GM19239 (cell line): ENCODE measurements around the gene ARHGAP15.
A peak's percentile ranks its signal among the peaks of the same experiment; 100 is the strongest.

Source experiments
- DNase-seq: peaks from one replicate; pipeline ENCODE4 v3.0.0; 2011; ENCODE audit warnings: low spot score; ENCODE audit not compliant: insufficient read length
- FAIRE-seq: peaks from 2 replicates; lab custom pipeline; 2011; peaks lifted over from hg19 to GRCh38; lab: Jason Lieb, UNC

ARHGAP15 gene

DNA sequence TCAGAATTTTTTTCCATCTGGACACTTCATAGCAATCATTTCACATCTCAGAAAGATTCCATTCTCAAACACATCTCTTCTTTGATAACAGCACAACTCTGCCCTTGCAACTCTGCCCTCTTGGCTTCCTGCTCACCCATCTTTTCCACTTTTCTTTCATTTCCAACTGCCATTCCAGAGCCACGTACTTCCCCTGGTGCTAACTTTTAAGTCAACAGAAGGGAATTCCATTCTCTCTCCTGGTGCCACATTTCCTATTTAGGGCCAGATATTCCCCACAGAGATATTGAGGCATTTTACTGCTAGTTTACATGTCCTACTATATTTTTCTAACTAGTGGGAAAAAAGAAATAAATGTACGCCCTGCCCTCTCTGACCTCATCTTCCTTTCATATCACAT is 590.2 kb downstream of the ARHGAP15 start:
- DNase-seq (no peak), FAIRE-seq (no peak)

DNA sequence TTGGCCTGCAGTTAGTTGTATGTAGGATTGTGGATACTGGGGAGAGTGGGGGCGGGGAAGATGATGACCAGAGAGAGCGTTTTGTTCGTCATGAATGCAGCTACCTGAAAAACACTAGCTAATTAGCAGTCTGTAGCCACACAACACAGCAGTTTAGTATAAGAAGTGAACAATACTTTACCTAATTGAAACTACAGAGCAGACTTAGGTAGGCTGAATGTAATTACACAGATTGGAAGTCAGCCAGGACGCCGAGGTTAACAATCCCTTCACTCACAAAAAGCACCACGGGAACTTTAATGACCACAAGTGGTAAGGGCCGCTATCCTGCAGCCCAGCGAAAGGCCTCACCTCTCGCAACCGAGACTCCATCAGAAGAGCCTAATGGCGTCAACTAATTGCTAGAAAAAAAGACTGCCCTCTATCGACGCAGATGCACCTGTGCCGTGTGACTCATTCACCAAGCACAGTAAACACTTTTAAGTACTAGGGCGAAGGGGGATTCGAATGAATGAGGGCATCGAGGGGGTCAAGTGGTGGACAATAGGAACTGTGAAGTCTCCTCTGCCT is 591.0 kb downstream of the ARHGAP15 start:
- DNase-seq (no peak), FAIRE-seq (no peak)

DNA sequence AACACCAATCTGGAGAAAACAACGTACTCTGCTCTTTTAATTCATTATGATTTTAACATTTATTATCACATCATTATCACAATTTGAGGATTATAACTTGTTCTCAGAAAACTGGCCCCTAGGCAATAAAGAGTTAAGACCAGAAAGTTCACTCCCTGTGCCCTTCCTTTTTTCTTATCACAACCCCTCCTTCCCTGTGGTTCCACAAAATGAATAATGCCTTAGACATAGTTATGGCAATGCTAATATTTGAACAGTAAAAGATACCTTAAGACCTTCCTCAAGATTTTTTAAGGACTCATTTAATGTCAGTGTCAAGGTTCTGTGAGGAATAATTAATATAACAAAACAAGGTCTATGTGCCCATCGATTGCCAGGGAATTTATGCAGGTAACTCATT is 596.2 kb downstream of the ARHGAP15 start:
- FAIRE-seq: no peak
- no peak for DNase-seq

DNA sequence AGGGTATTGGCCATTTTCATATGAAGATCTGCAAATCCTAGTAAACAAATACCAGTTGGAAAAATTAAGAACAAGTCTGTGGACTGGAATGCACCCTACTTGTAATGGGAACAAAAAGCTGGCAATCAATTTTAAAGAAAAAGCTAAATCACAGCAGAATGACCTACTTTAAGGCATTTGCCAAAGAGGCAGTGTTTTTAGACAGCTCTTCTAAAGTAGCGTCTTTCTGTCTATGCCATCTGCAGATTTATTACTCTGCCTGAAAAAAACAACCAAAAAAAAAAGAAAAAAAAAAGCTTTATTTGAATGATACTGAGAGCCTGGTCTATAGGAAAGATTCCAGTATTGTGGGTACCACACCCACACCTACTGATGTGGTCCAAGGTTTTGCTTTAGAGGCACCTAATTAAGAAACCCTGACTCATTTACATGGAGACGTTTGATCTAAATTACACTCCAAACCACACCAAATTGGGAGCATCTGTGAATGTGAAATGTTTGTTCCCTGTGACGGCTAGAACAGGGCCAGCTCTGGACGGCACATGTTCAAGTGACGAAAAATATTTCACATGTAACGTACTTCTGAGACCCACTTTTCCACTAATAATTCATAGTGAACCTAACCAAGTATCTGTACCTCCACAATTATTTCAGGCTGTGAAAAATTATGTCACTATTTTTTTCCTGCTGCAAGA is 597.1 kb downstream of the ARHGAP15 start:
- DNase-seq (no peak), FAIRE-seq (no peak)

DNA sequence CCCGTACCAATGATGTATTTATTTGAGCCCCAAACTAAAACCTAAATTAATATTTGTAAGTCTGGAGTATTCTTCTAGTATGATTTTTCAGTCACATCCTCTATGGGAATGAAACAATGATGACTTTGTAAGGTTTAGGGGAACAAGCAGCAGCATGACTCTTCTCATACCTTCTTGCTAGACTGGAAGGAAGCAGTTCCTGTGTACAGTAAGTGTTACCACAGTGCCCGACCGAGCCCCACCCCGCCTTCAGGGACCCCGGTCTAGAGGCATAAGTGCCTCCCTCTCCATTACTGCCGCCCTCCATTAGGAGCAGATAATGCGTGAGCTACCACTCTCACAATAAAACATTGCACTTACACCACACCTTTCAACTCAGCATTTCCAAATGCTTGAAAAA is 599.3 kb downstream of the ARHGAP15 start:
- no peak for FAIRE-seq

DNA sequence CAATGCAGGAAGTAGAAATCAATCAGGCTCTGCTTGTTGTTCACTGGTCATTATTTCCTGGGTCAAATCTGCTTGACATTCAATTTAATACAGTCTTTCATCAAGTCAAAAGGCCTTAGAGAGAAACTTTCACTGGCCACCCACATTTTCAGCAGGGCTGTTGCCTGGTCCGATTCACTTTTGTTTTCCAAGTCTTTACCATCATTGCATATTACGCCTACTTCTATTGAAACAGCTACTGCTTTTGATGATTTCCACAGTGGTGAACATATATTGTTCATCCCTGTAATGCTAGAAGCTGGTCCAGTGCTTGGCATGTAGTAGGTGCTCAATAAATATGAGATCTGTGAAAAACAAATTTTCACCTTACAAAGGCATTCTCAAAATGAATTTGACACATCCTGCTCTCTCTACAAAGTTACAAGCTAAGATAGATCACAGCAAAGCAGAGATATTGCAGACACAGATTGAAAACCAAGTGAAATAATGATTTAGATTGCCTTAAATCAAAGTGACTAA is 600.1 kb downstream of the ARHGAP15 start:
- FAIRE-seq: peak; percentile 80
- no peak for DNase-seq

More for the DNA sequence above, 599.3 kb downstream of the ARHGAP15 start:
- DNase-seq: no peak

DNA sequence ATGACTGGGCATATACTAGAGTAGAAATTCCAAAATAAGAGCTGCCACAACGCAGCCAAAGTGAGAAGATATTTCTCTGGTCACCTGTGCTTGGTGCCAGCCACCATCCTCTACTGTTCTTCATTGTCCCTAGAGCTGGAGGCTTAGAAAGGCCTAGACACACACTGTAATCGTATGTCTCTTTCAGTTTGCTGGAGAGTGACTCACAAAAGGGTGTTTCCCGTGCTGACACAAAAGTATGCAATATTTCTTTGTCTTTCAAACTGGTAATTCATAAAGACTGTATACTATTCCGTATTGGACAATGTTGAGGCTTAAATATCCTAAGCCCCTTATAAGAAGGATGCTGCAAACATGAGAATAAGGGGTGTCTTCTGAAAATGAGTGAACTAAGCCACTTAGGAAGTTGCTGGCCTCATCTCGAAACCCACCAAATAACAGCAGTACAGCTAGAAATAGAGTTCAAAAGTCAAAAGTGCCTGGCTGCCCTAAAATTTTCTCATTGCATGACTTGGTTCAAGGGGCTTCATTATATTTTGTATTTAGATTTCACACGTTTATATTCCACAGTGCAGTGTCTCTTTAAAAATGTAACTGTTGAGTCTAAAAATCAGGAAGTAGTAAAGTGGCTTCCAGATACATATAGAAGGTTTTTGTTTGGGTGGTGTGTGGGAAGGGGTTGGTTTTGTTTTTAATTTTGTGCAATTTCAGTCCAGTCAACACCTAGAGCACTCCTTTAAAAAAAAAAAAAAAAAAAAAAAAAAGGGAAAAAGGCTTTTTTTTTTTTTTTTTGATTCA is 601.1 kb downstream of the ARHGAP15 start:
- FAIRE-seq: no peak

DNA sequence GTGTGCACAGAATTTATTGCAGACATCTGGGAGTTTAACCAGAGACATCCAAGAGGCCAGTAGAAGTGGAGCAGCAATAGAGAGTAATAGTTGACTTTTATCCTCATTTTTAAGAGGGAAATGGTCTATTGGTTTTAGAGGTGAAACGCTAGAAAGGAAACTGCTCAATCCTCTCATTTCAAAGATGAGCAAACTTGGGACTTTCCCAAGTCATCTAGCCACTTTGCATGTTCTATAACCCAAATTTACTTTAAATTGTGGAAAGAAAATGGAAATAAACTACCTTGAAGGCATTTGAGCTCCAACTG is 601.7 kb downstream of the ARHGAP15 start:
- FAIRE-seq (peak; percentile 94), DNase-seq (no peak)

More for the DNA sequence above, 601.1 kb downstream of the ARHGAP15 start:
- DNase-seq: peak; percentile 21

DNA sequence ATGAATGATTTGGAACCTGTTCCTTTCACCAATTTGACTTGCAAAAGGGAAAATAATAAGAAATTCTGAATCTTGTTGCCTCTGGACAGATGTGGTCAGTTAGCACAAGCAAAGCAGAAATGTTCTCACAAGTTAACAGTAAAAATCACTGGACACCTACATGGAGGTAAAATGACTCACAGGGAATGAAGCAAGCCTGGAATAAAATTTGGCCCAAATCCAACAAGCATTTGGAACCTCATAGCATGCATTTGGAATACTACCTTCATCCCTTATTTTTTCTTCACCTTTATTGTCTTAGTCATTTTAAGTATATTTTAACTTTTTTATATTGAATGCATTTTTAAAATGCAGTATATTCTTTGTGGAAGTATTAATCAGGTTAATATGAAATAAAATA is 602.9 kb downstream of the ARHGAP15 start:
- DNase-seq: no peak
- FAIRE-seq: no peak

DNA sequence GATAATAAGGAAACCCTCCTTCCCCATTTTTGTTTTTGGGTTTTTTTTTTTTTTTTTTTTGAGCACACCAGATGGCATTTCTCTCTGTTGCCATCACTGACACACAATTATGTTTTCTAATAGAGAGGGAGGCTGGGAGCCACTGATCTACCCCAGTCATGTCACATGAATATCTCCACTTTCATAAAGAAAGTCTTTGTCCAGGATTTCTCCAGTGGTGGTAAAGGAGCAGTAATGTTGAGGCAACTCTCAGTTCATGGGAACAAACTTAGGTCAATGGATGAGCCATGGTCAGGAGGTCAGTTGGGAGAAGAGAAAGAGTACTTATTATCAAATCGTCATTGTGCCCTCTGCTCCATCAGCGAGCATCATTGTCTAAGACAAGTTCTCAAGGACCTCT is 603.7 kb downstream of the ARHGAP15 start:
- FAIRE-seq: no peak
- DNase-seq: no peak

DNA sequence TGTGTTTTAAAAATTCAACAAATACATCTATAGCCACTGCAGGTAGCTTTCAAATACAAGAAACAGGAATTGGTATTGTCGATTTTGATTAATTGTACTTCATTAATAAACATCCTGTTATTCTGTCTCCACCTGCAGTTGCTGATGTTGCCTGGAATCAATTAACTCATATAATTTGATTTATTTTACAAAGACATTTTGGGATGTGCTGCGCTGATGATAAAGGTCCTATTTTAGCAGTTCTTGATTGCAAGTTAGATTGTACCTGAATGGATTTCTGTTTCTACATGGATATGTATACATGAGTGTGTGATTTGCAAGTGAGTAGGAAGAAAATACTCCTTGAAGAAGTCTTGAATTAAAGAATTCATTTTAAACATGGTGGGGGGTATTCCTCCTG is 605.3 kb downstream of the ARHGAP15 start:
- DNase-seq (no peak), FAIRE-seq (no peak)

DNA sequence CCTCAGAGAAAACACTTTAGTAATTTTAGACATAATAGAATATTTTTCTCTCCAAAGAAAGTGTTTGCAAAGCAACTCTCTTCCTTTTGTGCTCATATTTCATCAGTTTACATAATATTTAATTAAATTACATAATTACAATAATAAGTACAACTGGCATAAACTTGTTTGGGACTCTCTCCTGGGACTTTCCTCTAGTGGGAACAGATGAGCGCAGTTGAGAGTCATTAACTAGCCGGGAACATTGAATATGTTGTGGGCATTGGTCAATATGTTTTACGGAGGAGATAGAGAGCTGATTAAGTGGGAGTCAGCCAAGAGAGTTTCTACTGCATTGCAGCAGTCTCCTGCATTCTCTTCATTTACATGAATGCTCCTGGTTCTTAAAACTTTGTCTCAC is 607.7 kb downstream of the ARHGAP15 start:
- FAIRE-seq: no peak
- no peak for DNase-seq

DNA sequence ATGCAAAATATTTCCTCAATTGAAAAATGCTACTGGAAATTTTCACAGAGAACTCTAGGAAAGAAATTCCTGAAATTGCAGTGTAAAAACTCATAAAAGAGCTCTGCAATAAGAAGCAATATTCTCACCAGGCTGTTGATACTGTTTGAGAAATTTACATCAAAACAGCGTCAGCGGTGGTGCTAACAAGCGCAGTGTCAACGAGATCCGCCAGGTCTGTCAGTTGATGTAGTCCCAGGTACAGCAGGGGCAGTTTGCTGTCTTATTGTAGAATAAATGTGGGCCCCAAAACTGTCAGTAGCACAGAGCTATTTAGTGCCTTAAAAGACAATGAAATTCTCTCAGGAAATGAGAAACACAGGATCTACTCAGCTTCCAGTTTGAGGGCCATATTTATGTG is 611.2 kb downstream of the ARHGAP15 start:
- DNase-seq (no peak), FAIRE-seq (no peak)

DNA sequence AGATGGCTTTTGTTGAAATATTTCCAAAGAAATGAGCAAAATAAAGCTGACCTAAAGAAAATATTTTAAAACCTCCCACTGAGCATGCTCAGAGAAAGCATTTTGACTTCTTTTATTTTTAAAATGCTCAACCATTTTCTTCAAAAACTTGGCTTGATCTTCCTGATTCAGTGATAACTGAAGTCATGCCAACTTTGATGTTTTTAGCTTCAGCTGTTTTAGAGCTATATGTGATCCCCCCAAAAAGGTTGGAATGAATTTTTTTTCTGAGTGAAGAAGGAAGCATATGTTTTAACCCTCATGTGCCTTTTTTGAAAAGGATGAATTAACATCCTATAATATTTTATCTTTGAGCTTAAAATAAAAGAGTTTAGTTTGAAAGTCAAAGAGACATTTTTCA is 612.0 kb downstream of the ARHGAP15 start:
- no peak for DNase-seq
- no peak for FAIRE-seq

DNA sequence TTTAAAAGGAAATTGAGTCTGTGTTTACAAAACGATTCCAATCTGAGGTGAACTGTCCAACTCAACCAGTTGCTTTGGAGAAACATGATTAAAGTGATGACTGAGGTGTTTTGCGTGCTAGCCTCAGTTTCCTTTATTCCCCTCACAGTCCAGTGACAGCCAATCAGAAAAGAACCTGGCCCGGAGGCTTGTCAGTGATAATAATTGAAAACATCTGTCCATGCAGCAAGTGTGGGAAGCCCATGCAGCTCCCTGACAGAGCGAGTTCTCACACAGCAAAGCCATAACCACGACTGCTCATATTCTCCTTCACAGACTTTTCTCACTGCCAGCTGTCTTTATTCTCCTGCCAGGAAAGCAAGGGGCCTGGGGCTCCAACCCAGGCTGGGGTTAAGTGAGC is 613.4 kb downstream of the ARHGAP15 start:
- FAIRE-seq (no peak), DNase-seq (no peak)

DNA sequence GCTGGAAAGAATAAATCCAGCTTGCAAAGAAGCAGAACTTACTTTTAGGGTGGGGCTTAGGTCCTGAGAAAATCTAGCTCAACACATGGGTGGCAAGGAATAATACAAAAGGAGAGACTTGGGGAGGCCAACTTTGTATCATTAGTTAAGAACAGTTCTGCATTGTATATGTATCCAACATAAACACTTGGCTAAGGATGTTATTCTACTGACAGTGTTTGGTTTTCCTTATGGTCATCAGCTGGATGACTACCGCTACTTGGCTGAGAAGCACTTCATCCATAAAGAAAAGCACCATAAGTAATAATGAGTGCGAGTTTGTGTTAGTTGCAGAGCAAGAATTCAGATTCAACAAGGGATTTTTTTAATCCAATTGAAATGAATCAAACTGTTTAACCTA is 614.9 kb downstream of the ARHGAP15 start:
- DNase-seq: no peak
- no peak for FAIRE-seq

DNA sequence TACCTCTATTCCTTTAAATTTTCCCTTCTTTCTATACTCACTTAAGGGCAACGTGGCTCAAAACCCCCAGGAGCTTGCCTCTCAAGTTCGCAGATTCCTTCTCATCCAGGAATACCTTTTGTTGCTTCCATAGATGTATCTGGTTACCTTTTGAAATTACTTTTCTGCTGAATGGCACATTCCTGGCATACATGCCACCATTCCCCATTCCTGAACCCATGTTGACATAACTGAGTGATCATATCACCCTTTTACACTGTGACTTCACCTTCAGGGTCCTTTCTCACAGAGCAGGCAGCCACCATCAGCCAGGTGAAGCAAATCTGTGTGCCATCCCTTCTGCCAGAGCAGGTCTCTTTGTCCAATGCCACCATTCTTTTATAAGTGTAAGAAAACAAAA is 615.8 kb downstream of the ARHGAP15 start:
- no peak for FAIRE-seq

DNA sequence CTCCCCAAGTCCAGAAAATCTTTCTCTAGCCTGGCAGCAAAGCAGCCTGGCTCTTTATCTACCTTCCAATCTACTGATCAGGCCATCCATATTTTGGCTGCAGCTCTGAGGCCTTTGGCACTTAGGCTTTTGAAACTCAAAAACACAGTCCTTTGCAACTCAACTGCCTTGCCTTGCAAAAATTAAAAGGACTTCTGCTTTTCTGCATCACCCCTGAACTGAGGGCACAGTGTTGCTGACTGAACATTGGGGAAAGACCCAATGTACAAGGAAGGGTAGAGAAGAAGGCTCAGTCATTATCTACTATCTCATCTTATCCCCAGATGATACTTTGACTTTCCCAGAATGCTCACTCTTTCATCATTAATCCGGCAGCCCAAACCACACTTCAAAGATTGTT is 625.5 kb downstream of the ARHGAP15 start:
- FAIRE-seq (no peak), DNase-seq (no peak)

More for the DNA sequence above, 615.8 kb downstream of the ARHGAP15 start:
- no peak for DNase-seq

DNA sequence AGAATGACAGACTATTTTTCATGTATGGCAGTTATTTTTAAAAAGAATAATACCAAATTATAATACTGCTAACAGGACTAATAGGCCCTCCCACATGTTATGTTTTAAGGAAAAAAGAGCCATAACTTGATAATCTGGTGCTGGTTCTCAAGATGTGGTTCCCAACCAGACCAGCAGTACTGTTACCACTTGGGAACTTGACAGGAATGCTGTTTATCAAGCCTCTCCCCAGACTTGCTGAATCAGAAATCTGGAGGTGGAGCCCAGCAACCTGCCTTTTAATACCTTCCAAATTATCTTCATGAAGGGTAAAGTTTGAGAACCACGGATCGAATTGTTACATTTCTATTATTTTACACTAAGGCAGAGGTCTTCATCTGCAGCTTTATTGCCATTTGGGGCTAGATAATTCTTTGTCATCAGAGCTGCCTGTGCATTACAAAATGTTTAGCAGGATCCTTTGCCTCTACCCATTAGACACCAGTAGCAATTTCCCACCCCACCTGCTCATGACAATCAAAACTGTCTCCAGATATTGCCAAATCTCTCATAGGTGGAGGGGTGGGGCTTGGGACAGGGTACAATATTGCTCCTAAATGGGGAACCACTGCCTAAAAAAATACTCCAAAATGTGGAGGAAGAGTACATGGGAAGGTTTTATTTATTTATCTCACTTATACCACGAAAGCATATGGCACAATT is 629.6 kb downstream of the ARHGAP15 start:
- no peak for DNase-seq

DNA sequence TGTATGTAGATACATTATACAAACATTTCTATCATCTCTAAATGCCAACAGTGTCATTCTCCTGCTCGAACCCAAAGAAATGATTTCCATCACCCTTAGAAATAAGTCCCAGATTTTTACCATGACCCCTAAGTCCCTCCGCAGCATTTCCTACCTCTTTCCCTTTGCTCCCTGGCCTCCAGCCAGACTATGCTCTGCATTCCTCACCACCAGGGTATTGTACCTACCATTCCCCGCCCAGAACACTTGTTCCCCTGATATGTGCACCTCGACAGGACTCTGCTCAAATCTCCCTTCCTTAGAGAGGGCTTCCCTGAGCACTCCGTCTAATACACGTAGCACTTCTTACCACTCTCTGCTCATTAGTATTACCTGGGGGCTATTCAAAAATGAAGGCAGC is 630.2 kb downstream of the ARHGAP15 start:
- DNase-seq (no peak), FAIRE-seq (no peak)

More for the DNA sequence above, 629.6 kb downstream of the ARHGAP15 start:
- no peak for FAIRE-seq
